MG63 (cell line): ENCODE results near the gene IL17RD. TPM values are rescaled to one million over a fixed set of nuclear protein-coding genes. Genes with fewer than 3 reads are reported as not detected.

ENCODE experiments used
- DNase-seq: peaks from one replicate; pipeline ENCODE4 v3.0.0-alpha.2; 2020
- H3K27me3 ChIP-seq: fragments of 250-450 bp; sonication (Bioruptor Pico); 2 replicates; pipeline ENCODE4 v1.5.1; 2020; ENCODE audit warnings: mild to moderate bottlenecking, moderate library complexity
- H3K36me3 ChIP-seq: fragments of 250-450 bp; sonication (Bioruptor Pico); 2 replicates; pipeline ENCODE4 v1.5.1; 2020; ENCODE audit warnings: mild to moderate bottlenecking, moderate library complexity
- H3K4me3 ChIP-seq: fragments of 250-450 bp; sonication (Bioruptor Pico); 2 replicates; pipeline ENCODE4 v1.5.1; 2020; ENCODE audit warnings: mild to moderate bottlenecking, moderate library complexity
- H3K9me3 ChIP-seq: fragments of 250-450 bp; sonication (Bioruptor Pico); 2 replicates; pipeline ENCODE4 v1.5.1; 2020; ENCODE audit warnings: mild to moderate bottlenecking, moderate library complexity
- total RNA-seq: library from RNA; depleted of rRNA; stranded (reverse); fragments of >200 nt; shearing (Covaris generic); gene quantifications from 2 replicates; pipeline ENCODE4 v1.2.3, GENCODE V29; 2014; ENCODE audit warnings: low replicate concordance

The IL17RD gene
- total RNA-seq, 1 experiment from 2014 or later = 2.5 TPM

DNA sequence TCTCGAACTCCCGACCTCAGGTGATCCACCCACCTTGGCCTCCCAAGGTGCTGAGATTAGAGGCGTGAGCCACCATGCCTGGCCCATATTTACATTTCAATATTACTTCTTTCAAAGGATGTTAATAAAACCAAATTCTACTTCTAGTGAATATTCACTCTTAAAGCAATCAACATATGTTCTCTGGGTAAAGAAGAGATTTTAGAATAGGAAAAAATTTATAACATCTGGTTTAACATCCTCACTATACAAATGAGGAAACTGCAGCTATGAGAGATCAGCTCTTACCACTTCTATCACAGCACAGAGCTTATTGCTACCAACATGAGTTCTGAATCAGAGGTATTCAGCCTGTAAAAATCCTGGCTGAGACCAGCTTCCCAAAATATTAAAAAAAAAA lies 48.7 kb downstream of the IL17RD start:
- Histone ChIP-seq H3K36me3 (no peaks in the 10 kb centered on the region), H3K9me3 (no peaks in the 10 kb centered on the region), H3K4me3 (no peak overlapping the region), H3K27me3 (no peaks in the 10 kb centered on the region)
- no peak for DNase-seq

GRCh38 chr3:57112206-57112605 lies 52.9 kb downstream of the IL17RD start:
- Histone ChIP-seq H3K27me3 (no peaks in the 10 kb centered on the region), H3K9me3 (no peaks in the 10 kb centered on the region), H3K36me3 (no peaks in the 10 kb centered on the region), H3K4me3 (no peak overlapping the region)
- no peak for DNase-seq

DNA sequence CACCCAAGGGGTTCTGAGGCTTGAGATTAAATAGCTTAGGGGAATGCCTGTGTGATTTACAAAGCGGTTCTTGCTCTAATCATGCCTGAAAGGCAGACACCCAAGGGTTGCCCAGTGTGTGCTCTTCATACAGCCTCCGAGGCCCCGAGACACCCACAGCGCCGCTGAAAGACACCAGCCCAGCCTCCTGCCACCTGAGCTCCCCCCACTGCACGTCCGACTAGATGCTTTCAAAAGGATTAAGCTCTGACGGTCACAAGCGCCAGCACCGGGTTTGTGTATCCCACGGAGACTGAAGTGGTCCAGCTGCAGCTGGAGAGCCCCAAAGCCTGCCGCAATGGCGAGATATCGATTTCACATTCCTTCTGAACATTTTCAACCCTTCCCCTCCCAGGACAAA lies 54.4 kb downstream of the IL17RD start:
- no peaks in the 10 kb centered on the region for H3K27me3 ChIP-seq
- DNase-seq = no peak
- H3K9me3 ChIP-seq = no peaks in the 10 kb centered on the region
- H3K36me3 ChIP-seq = no peaks in the 10 kb centered on the region
- no peak overlapping the region for H3K4me3 ChIP-seq

GRCh38 chr3:57110214-57110613 lies 54.9 kb downstream of the IL17RD start:
- no peaks in the 10 kb centered on the region for H3K36me3 ChIP-seq
- H3K9me3 ChIP-seq = no peaks in the 10 kb centered on the region
- H3K27me3 ChIP-seq = no peaks in the 10 kb centered on the region
- no peak overlapping the region for H3K4me3 ChIP-seq
- no peak for DNase-seq

GRCh38 chr3:57109437-57110199 lies 55.5 kb downstream of the IL17RD start:
- Histone ChIP-seq H3K27me3 (no peaks in the 10 kb centered on the region), H3K36me3 (no peaks in the 10 kb centered on the region), H3K4me3 (no peak overlapping the region), H3K9me3 (no peaks in the 10 kb centered on the region)
- no peak for DNase-seq

DNA sequence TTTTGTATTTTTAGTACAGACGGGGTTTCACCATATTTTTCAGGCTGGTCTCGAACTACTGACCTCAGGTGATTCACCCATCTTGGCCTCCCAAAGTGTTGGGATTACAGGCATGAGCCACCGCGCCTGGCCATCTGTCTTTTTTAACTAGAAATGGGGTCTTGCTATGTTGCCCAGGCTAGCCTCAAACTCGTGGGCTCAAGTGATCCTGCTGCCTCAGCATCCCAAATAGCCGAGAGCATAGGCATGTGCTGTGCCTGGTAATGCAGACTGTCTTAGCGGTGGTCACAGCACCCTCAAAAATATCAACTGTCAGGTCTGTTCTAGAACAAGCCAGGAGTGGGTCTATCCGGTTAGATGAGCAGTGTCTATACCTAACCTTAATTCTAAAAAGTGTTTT lies 56.5 kb downstream of the IL17RD start:
- no peak for DNase-seq
- no peaks in the 10 kb centered on the region for H3K27me3 ChIP-seq
- no peak overlapping the region for H3K4me3 ChIP-seq

GRCh38 chr3:57105585-57105984 lies 59.6 kb downstream of the IL17RD start:
- Histone ChIP-seq H3K9me3 (no peaks in the 10 kb centered on the region), H3K36me3 (no peaks in the 10 kb centered on the region), H3K27me3 (no peaks in the 10 kb centered on the region), H3K4me3 (no peak overlapping the region)
- no peak for DNase-seq

More for the DNA sequence above, 56.5 kb downstream of the IL17RD start:
- H3K36me3 ChIP-seq = no peaks in the 10 kb centered on the region
- no peaks in the 10 kb centered on the region for H3K9me3 ChIP-seq

DNA sequence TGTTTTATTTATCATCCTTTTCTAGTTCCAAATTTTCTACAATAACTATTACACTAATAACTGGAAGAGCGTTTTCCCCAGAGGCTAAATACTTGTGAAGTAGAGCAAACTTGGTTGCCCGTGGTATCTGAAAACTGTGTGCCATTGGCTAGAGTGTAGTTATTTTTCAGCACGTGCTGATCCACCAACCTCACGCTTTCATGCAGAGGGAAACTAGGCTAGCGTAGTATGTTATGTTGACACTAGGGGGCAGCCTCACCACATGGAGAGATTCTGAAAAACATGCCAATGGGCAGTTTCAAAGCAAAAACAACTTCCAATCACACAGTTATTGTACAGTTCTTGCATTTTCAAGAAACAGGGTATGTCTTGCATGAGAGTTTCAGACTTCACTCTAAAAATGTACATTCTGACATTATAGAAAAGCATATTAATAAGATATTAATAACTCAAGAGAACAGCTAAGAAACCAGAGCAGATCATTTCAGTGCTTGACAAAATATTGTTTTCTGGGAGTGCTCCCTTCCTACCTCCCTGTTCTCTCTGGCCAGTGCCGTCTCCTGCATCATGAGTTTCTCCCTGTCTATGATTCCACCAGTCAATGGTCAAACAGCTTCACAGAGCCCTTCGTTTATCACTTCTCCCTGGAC lies 65.0 kb downstream of the IL17RD start:
- H3K4me3 ChIP-seq = no peak overlapping the region
- DNase-seq = peak; percentile 32
- H3K27me3 ChIP-seq = no peaks in the 10 kb centered on the region
- H3K9me3 ChIP-seq = no peaks in the 10 kb centered on the region
- H3K36me3 ChIP-seq = no peaks in the 10 kb centered on the region

DNA sequence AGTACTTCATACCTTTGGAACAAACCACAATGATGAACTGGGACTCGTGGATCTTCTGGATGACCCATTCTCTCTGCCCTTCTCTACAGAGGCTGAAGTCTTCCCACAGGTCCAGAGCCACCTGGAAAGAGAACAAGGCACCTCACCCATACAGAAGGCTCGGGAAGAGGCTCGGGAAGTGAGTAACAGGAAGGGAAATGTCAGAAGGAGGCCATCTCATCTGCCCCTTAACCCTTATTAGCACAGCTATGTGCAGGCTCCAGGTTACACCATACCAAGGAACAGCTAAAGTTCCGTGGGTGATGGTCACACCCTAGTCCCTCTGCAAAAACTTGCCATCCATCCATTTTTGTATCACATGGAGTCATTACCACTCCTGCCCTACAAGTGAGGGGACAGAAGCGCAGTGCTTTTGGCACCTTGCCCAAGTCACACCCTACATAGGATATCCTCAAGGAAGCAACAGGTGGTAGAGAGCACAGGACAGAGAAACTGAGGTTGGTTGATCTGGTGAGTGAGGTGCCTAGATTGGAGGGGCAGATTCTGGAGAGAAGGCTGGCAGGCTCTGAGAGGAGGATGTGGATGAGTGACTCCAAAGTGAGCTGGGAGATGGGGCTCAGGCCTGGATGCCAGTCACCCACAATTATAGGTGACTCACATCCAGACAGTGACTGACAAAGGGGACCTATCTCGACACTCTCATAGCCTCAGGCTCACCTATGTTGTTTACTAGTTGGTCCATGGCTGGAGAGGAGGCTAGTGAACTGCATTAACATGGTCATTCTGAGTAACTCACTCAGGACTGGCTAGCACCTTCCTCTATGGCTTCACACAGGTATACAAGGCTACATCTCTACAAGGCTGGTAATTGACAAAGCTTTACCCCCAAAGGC lies 66.5 kb downstream of the IL17RD start:
- Histone ChIP-seq H3K9me3 (no peaks in the 10 kb centered on the region), H3K36me3 (no peaks in the 10 kb centered on the region), H3K4me3 (no peak overlapping the region), H3K27me3 (no peaks in the 10 kb centered on the region)
- DNase-seq = no peak

- no peaks in the 10 kb centered on the region for H3K27me3 ChIP-seq
- no peak for DNase-seq
- no peaks in the 10 kb centered on the region for H3K9me3 ChIP-seq
- H3K4me3 ChIP-seq = no peak overlapping the region
- H3K36me3 ChIP-seq = no peaks in the 10 kb centered on the region
Measured at GRCh38 chr3:57097536-57097935, 67.6 kb downstream of the IL17RD start.

GRCh38 chr3:57095363-57095762 lies 69.8 kb downstream of the IL17RD start:
- Histone ChIP-seq H3K36me3 (no peaks in the 10 kb centered on the region), H3K27me3 (no peaks in the 10 kb centered on the region), H3K4me3 (no peak overlapping the region), H3K9me3 (no peaks in the 10 kb centered on the region)
- DNase-seq = no peak

GRCh38 chr3:57094575-57094974 lies 70.6 kb downstream of the IL17RD start:
- DNase-seq = no peak
- no peaks in the 10 kb centered on the region for H3K9me3 ChIP-seq
- H3K4me3 ChIP-seq = no peak overlapping the region
- H3K27me3 ChIP-seq = no peaks in the 10 kb centered on the region
- no peaks in the 10 kb centered on the region for H3K36me3 ChIP-seq

- Histone ChIP-seq H3K36me3 (no peaks in the 10 kb centered on the region), H3K9me3 (no peaks in the 10 kb centered on the region), H3K4me3 (no peak overlapping the region), H3K27me3 (no peaks in the 10 kb centered on the region)
- DNase-seq = no peak
Measured at GRCh38 chr3:57093971-57094535, 71.1 kb downstream of the IL17RD start.

DNA sequence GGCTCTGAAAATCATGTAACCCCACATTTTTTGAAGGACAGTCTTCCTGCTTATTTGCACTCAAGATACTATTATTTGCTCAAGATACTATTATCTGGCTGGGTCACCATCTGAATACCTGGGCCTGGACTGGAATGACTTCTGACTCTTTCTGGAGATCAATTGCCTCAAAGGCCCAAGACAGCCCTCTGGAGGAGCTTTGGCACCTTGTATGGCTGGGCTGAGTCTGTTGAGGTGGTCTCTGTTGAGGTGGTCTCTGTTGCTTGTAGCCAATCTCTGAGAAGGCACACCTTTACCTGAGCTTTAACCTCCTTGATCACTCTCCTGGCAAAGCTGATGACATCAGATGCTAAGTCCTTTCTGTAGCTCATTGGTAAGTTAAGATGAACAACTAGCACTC lies 71.7 kb downstream of the IL17RD start:
- no peak overlapping the region for H3K4me3 ChIP-seq
- no peaks in the 10 kb centered on the region for H3K36me3 ChIP-seq
- no peaks in the 10 kb centered on the region for H3K27me3 ChIP-seq
- H3K9me3 ChIP-seq = no peaks in the 10 kb centered on the region
- no peak for DNase-seq

- Histone ChIP-seq H3K36me3 (no peaks in the 10 kb centered on the region), H3K27me3 (no peaks in the 10 kb centered on the region), H3K4me3 (no peak overlapping the region), H3K9me3 (no peaks in the 10 kb centered on the region)
- no peak for DNase-seq
Measured at GRCh38 chr3:57091521-57092273, 73.5 kb downstream of the IL17RD start.

GRCh38 chr3:57089043-57089442 lies 76.1 kb downstream of the IL17RD start:
- DNase-seq = no peak
- Histone ChIP-seq H3K9me3 (no peaks in the 10 kb centered on the region), H3K36me3 (no peaks in the 10 kb centered on the region), H3K4me3 (no peak overlapping the region), H3K27me3 (no peaks in the 10 kb centered on the region)
